Ishikawa (cell line): Measurements from ENCODE around the gene PSMA1.

ENCODE experiments used
- CEBPB ChIP-seq: IDR thresholded peaks from 2 replicates; pipeline ENCODE4 v1.6.1; 2012
- CREB1 ChIP-seq: IDR thresholded peaks from 2 replicates; pipeline ENCODE4 v1.6.1; 2012; ENCODE audit warnings: low read depth
- EGR1 ChIP-seq: IDR thresholded peaks from 2 replicates; pipeline ENCODE4 v1.6.1; 2012
- EP300 ChIP-seq: IDR thresholded peaks from 2 replicates; pipeline ENCODE4 v1.6.1; 2012; ENCODE audit warnings: borderline replicate concordance
- FOXM1 ChIP-seq: IDR thresholded peaks from 2 replicates; pipeline ENCODE4 v1.6.1; 2012; ENCODE audit warnings: low read depth, borderline replicate concordance
- MAX ChIP-seq: IDR thresholded peaks from 2 replicates; pipeline ENCODE4 v1.6.1; 2012
- NFIC ChIP-seq: IDR thresholded peaks from 2 replicates; pipeline ENCODE4 v1.6.1; 2012
- RAD21 ChIP-seq: IDR thresholded peaks from 2 replicates; pipeline ENCODE4 v1.6.1; 2012; ENCODE audit warnings: low read depth
- REST ChIP-seq: IDR thresholded peaks from 2 replicates; pipeline ENCODE4 v1.6.1; 2012; ENCODE audit warnings: low read depth, mild to moderate bottlenecking
- TAF1 ChIP-seq: IDR thresholded peaks from 2 replicates; pipeline ENCODE4 v1.6.1; 2012; ENCODE audit warnings: low read depth, mild to moderate bottlenecking
- TCF12 ChIP-seq: IDR thresholded peaks from 2 replicates; pipeline ENCODE4 v1.6.1; 2012; ENCODE audit warnings: low read depth
- TEAD4 ChIP-seq: IDR thresholded peaks from 2 replicates; pipeline ENCODE4 v1.6.1; 2012
- USF1 ChIP-seq: IDR thresholded peaks from 2 replicates; pipeline ENCODE4 v1.6.1; 2012
- YY1 ChIP-seq: IDR thresholded peaks from 2 replicates; pipeline ENCODE4 v1.6.1; 2012; ENCODE audit warnings: low read depth
- ZBTB7A ChIP-seq: IDR thresholded peaks from 2 replicates; pipeline ENCODE4 v1.6.1; 2012; ENCODE audit warnings: low read depth

The PSMA1 gene

GRCh38 chr11:14522245-14522644, 2.1 kb upstream of the PSMA1 start:
- TF ChIP-seq EP300: no peak
- no peak for TF ChIP-seq EGR1
- no peak for TF ChIP-seq TEAD4
- TF ChIP-seq CEBPB: no peak

GRCh38 chr11:14520747-14521151, 563 bp upstream of the PSMA1 start:
- TF ChIP-seq TCF12 (no peak), EGR1 (no peak), CEBPB (no peak), EP300 (no peak), TAF1 (no peak), REST (no peak), ZBTB7A (no peak), RAD21 (no peak), TEAD4 (no peak), FOXM1 (no peak), CREB1 (no peak), USF1 (no peak), MAX (no peak), NFIC (no peak), YY1 (no peak)

GRCh38 chr11:14519597-14519916, 629 bp downstream of the PSMA1 start:
- TF ChIP-seq RAD21 (no peak), YY1 (no peak), USF1 (no peak), TCF12 (no peak), TAF1 (no peak), NFIC (no peak), TEAD4 (no peak), MAX (no peak), CEBPB (no peak), FOXM1 (no peak), CREB1 (no peak), REST (no peak), ZBTB7A (no peak), EP300 (no peak), EGR1 (no peak)

- no peak for TF ChIP-seq EGR1
- no peak for TF ChIP-seq TAF1
- no peak for TF ChIP-seq CEBPB
- no peak for TF ChIP-seq TEAD4
- no peak for TF ChIP-seq TCF12
- TF ChIP-seq EP300: no peak
- no peak for TF ChIP-seq MAX
- TF ChIP-seq YY1: no peak
- no peak for TF ChIP-seq USF1
- TF ChIP-seq NFIC: no peak
- no peak for TF ChIP-seq ZBTB7A
- TF ChIP-seq RAD21: no peak
- TF ChIP-seq FOXM1: no peak
- TF ChIP-seq REST: no peak
- no peak for TF ChIP-seq CREB1
Measured at GRCh38 chr11:14518820-14519219, 1.4 kb downstream of the PSMA1 start.
